GM15510 (cell line): ENCODE results near the gene STK11IP.

ENCODE experiments used
- POLR2A ChIP-seq: IDR thresholded peaks from 3 replicates; pipeline ENCODE4 v1.6.1; 2011; ENCODE audit warnings: borderline replicate concordance; ENCODE audit not compliant: insufficient read length; ENCODE audit errors: extremely low read depth

STK11IP gene

GRCh38 chr2:219631904-219632759 lies 34.5 kb downstream of the STK11IP start:
- no peak for TF ChIP-seq POLR2A

- TF ChIP-seq POLR2A = no peak
Measured at GRCh38 chr2:219632760-219633105, 35.1 kb downstream of the STK11IP start.

GRCh38 chr2:219633276-219634065 lies 35.8 kb downstream of the STK11IP start:
- no peak for TF ChIP-seq POLR2A

GRCh38 chr2:219634171-219634940 lies 36.7 kb downstream of the STK11IP start:
- TF ChIP-seq POLR2A = no peak

GRCh38 chr2:219634951-219635751 lies 37.5 kb downstream of the STK11IP start:
- no peak for TF ChIP-seq POLR2A

GRCh38 chr2:219636144-219636915 lies 38.7 kb downstream of the STK11IP start:
- no peak for TF ChIP-seq POLR2A

- no peak for TF ChIP-seq POLR2A
Measured at GRCh38 chr2:219636941-219637841, 39.5 kb downstream of the STK11IP start.

- TF ChIP-seq POLR2A = no peak
Measured at GRCh38 chr2:219637842-219638185, 40.2 kb downstream of the STK11IP start.

- no peak for TF ChIP-seq POLR2A
Measured at GRCh38 chr2:219638217-219638947, 40.7 kb downstream of the STK11IP start.

GRCh38 chr2:219638948-219639755 lies 41.5 kb downstream of the STK11IP start:
- TF ChIP-seq POLR2A = no peak

GRCh38 chr2:219641390-219642068 lies 43.9 kb downstream of the STK11IP start:
- TF ChIP-seq POLR2A = no peak
